HG03064 (cell line): ENCODE data around the gene ASTN1.
"Not testable (repeated sequence)": the region's sequence is repeated elsewhere in the genome, so short reads cannot be mapped to it uniquely, and the experiment has no call there.

ENCODE experiments used
- ATAC-seq: cut with Tn5 transposase; IDR thresholded peaks from one replicate; pipeline ENCODE4 v1.9.1; 2021; ENCODE audit warnings: low read depth; ENCODE audit not compliant: unreplicated experiment

ASTN1 gene

GRCh38 chr1:177116941-177117340 is 47.6 kb downstream of the ASTN1 start:
- ATAC-seq, result no peak

GRCh38 chr1:177106614-177107365 is 57.7 kb downstream of the ASTN1 start:
- no peak for ATAC-seq

GRCh38 chr1:177106196-177106595 is 58.3 kb downstream of the ASTN1 start:
- ATAC-seq, result no peak

- ATAC-seq, result no peak
These were observed 61.3 kb downstream of the ASTN1 start for GRCh38 chr1:177103005-177103852.

GRCh38 chr1:177092001-177092400 is 72.5 kb downstream of the ASTN1 start:
- no peak for ATAC-seq

GRCh38 chr1:177091040-177091439 is 73.5 kb downstream of the ASTN1 start:
- ATAC-seq, result no peak

GRCh38 chr1:177088966-177089365 is 75.5 kb downstream of the ASTN1 start:
- ATAC-seq, result no peak

GRCh38 chr1:177082855-177083693 is 81.4 kb downstream of the ASTN1 start:
- no peak for ATAC-seq

GRCh38 chr1:177080564-177080963 is 83.9 kb downstream of the ASTN1 start:
- no peak for ATAC-seq

- no peak for ATAC-seq
These were observed 86.6 kb downstream of the ASTN1 start for GRCh38 chr1:177077734-177078499.

- ATAC-seq, result no peak
These were observed 87.5 kb downstream of the ASTN1 start for GRCh38 chr1:177077006-177077405.

- ATAC-seq, result not testable (repeated sequence)
These were observed 89.7 kb downstream of the ASTN1 start for GRCh38 chr1:177074811-177075210.

GRCh38 chr1:177069490-177069889 is 95.0 kb downstream of the ASTN1 start:
- no peak for ATAC-seq

- ATAC-seq, result no peak
These were observed 96.6 kb downstream of the ASTN1 start for GRCh38 chr1:177067752-177068410.

GRCh38 chr1:177065430-177065829 is 99.1 kb downstream of the ASTN1 start:
- no peak for ATAC-seq

- no peak for ATAC-seq
These were observed 100.9 kb downstream of the ASTN1 start for GRCh38 chr1:177063648-177064047.

GRCh38 chr1:177054542-177054941 is 110.0 kb downstream of the ASTN1 start:
- ATAC-seq, result no peak

- ATAC-seq, result no peak
These were observed 110.9 kb downstream of the ASTN1 start for GRCh38 chr1:177053648-177054047.

- no peak for ATAC-seq
These were observed 116.0 kb downstream of the ASTN1 start for GRCh38 chr1:177048314-177049069.
